OCI-LY3 (cell line): Measurements from ENCODE around the gene LSM7.
A peak's percentile ranks its signal among the peaks of the same experiment; 100 is the strongest.

Experiments used
- H2AFZ ChIP-seq: fragments of 200-600, 300-600 bp; shearing (Covaris generic); 2 replicates; pipeline ENCODE4 v1.6.0; 2014; ENCODE audit warnings: antibody characterized with exemption, low read depth, low read length
- H3K27ac ChIP-seq: fragments of 200-600, 300-600 bp; sonication (generic); 2 replicates; pipeline ENCODE4 v1.5.1; 2014; ENCODE audit warnings: mild to moderate bottlenecking, low read length, moderate library complexity, mixed read lengths
- H3K27me3 ChIP-seq: fragments of 200-600, 300-600 bp; sonication (generic); 2 replicates; pipeline ENCODE4 v1.6.1; 2014; ENCODE audit warnings: low read depth, low read length, mixed read lengths
- H3K36me3 ChIP-seq: fragments of 200-600, 300-600 bp; sonication (generic); replicated peaks from 2 replicates; pipeline ENCODE3; 2014; ENCODE audit warnings: low read depth, low read length, mixed read lengths
- H3K4me1 ChIP-seq: fragments of 300-600, 200-600 bp; sonication (generic); 2 replicates; pipeline ENCODE4 v1.6.1; 2014; ENCODE audit warnings: low read length, mixed read lengths
- H3K4me2 ChIP-seq: fragments of 200-600, 300-600 bp; sonication (generic); 2 replicates; pipeline ENCODE4 v1.6.1; 2014; ENCODE audit warnings: low read length, mixed read lengths
- H3K4me3 ChIP-seq: fragments of 300-600, 200-600 bp; sonication (generic); 2 replicates; pipeline ENCODE4 v1.5.1; 2014; ENCODE audit warnings: antibody characterized with exemption, mild to moderate bottlenecking, low read length, moderate library complexity
- H3K79me2 ChIP-seq: fragments of 300-600, 200-600 bp; shearing (Covaris generic); 2 replicates; pipeline ENCODE4 v1.6.1; 2014; ENCODE audit warnings: mild to moderate bottlenecking, low read length, mixed read lengths
- H3K9ac ChIP-seq: fragments of 300-600, 200-600 bp; shearing (Covaris generic); 2 replicates; pipeline ENCODE4 v1.6.0; 2014; ENCODE audit warnings: mild to moderate bottlenecking, low read length, moderate library complexity
- H3K9me3 ChIP-seq: fragments of 200-600, 300-600 bp; shearing (Covaris generic); 2 replicates; pipeline ENCODE4 v1.6.1; 2014; ENCODE audit warnings: low read length, mixed read lengths; ENCODE audit not compliant: insufficient read depth
- H4K20me1 ChIP-seq: fragments of 200-600, 300-600 bp; sonication (generic); 2 replicates; pipeline ENCODE4 v1.6.1; 2016; ENCODE audit warnings: low read length, mixed read lengths; ENCODE audit not compliant: insufficient read depth
- EZH2phosphoT487 ChIP-seq: fragments of 200-600 bp; shearing (Covaris generic); IDR thresholded peaks from 2 replicates; pipeline ENCODE4 v1.6.1; 2018; ENCODE audit warnings: antibody characterized with exemption, mixed run types, low read depth
- TF ChIP-seq, protein P1 (sequence below): fragments of 200-600, 300-600 bp; sonication (generic); IDR thresholded peaks from 2 replicates; pipeline ENCODE4 v1.5.1; 2014; ENCODE audit warnings: antibody characterized with exemption, low read length, low read depth

Gene LSM7

DNA sequence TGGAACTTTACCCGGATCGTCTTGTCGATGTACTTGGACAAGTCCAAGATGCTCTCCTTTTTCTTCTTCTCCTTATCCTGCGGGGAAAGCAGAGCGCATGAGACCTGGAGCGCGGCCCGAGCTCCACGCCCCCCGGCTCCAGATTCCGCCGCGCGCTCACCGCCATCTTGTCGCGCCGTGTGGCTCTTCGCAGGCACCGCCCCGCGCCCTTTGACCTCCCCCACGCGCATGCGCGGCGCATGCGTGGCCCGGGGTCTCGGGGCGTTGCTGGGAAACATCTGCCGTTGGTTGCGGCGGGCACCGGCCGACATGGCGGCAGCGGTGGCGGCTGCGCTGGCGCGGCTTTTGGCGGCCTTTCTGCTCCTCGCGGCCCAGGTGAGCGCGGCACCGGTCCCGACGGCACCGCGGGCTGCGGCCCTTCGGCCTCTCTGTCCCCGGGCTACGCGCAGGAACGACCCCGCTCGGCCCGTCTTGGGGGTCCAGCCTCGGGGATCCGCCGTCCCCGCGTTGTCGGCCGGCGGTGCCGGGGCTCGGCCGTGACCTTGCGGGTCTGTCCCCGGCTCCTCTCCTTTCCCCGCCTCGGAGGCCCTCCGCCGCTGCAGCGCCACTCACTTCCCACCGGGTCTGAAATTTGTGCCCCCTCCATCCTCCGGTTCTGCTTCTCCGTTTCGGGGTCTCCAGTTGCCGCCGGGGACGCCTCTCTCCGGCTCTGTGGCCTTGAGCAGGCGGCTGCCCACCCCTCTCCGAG, at the start of gene LSM7, which contains the start of gene SPPL2B:
Gene LSM7, minus strand, starts transcription at position 186 of the 748 bp plus-strand sequence. Its CDS starts 20 bp downstream, at position 166.
Gene SPPL2B, plus strand, starts transcription at position 284 of the 748 bp plus-strand sequence. Its CDS starts 26 bp downstream, at position 310.
- Histone ChIP-seq H3K4me1 (peaks cover 32% of the 10 kb centered on the region), H3K27ac (peak within 1 kb of the TSS; percentile 51), H3K36me3 (peaks cover 24% of the 10 kb centered on the region), H3K27me3 (no peaks in the 10 kb centered on the region), H2AFZ (no peak within 1 kb of the TSS; the same call in 1 of the 2 replicates), H3K79me2 (peaks cover 88% of the 10 kb centered on the region), H4K20me1 (peaks cover 16% of the 10 kb centered on the region), H3K9me3 (no peaks in the 10 kb centered on the region), H3K9ac (peak within 1 kb of the TSS; percentile 88), H3K4me2 (peak within 1 kb of the TSS; percentile 82), H3K4me3 (peak within 1 kb of the TSS; percentile 90)
- TF ChIP-seq EZH2phosphoT487 = no peak
- TF ChIP-seq, protein P1, sequence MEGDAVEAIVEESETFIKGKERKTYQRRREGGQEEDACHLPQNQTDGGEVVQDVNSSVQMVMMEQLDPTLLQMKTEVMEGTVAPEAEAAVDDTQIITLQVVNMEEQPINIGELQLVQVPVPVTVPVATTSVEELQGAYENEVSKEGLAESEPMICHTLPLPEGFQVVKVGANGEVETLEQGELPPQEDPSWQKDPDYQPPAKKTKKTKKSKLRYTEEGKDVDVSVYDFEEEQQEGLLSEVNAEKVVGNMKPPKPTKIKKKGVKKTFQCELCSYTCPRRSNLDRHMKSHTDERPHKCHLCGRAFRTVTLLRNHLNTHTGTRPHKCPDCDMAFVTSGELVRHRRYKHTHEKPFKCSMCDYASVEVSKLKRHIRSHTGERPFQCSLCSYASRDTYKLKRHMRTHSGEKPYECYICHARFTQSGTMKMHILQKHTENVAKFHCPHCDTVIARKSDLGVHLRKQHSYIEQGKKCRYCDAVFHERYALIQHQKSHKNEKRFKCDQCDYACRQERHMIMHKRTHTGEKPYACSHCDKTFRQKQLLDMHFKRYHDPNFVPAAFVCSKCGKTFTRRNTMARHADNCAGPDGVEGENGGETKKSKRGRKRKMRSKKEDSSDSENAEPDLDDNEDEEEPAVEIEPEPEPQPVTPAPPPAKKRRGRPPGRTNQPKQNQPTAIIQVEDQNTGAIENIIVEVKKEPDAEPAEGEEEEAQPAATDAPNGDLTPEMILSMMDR = no peak

DNA sequence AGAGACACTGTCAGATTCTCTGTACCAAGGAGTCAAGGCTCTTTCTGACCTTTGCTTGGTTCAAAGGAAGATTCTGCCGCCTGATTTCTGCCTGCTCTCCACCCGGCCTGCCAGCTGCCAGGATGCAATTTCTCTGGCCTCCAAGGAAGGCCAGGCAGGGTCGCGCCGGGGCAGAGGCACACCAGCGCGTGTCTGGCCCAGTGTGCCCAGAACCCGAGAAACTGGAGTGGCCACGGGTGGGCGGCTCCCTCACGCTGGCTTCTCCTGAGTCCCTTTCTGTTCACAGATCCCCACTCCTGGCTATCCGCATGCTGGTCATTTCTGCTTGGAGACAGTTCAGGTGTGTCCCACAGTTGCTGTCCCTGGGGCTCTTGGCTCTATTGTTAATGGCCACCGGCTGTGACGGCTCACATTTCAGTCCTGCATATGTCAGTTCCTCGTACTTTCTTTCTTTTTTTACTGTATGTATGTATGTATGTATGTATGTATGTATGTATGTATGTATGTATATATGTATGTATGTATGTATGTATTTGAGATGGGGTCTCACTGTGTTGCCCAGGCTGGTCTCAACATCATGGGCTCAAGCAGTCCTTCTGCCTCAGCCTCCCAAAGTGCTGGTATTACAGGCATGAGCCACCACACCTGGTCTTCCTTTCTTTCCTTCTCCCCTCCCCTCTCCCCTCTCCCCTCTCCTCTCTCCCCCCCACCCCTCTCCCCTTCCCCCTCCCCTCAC, 48.6 kb upstream of the LSM7 start:
- no peak overlapping the region for H3K9ac ChIP-seq
- H3K4me1 ChIP-seq = no peaks in the 10 kb centered on the region
- H2AFZ ChIP-seq = no peak overlapping the region
- H3K79me2 ChIP-seq = no peaks in the 10 kb centered on the region
- H4K20me1 ChIP-seq = no peaks in the 10 kb centered on the region
- H3K9me3 ChIP-seq = 0 out of 2 replicates have a peak, but pooled peaks cover 5% of the 10 kb centered on the region
- H3K4me3 ChIP-seq = no peak overlapping the region
- no peak overlapping the region for H3K4me2 ChIP-seq
- no peaks in the 10 kb centered on the region for H3K27me3 ChIP-seq
- H3K36me3 ChIP-seq = no peaks in the 10 kb centered on the region
- H3K27ac ChIP-seq = no peak overlapping the region
- TF ChIP-seq, protein P1 = no peak
- no peak for TF ChIP-seq EZH2phosphoT487

DNA sequence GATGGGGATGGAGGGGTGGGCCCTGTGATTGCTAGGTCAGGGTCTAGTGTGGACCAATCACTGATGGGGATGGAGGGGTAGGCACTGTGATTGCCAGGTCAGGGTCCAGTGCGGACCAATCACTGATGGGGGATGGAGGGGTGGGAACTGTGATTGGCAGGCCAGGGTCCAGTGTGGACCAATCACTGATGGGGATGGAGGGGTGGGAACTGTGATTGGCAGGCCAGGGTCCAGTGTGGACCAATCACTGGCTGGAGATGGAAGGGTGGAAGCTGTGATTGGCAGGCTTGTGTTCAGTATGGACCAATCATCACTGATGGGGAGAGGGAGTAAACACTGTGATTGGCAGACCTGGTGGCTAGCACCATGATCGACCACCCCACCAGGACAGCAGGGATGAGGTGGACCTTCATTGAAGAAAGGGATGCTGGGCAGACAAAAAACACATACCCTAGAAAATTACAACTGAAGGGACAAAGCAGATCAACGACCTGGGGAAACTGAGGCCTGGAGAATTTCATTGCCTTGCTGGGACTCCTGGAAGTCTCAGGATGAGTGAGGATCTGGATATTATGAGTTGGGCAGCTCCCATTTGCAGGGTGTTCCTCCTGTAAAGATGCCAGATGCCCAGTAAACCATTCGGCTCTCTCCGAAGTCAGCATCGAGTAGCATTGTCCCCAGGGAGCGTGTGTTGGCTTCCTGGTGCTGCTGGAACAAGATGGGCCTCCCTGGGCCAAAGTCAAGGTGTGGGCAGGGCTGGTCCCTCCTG, 47.2 kb upstream of the LSM7 start:
- no peaks in the 10 kb centered on the region for H3K27me3 ChIP-seq
- H3K36me3 ChIP-seq = no peaks in the 10 kb centered on the region
- H3K4me1 ChIP-seq = no peaks in the 10 kb centered on the region
- H3K79me2 ChIP-seq = no peaks in the 10 kb centered on the region
- no peak overlapping the region for H3K4me2 ChIP-seq
- no peak overlapping the region for H3K27ac ChIP-seq
- H4K20me1 ChIP-seq = no peaks in the 10 kb centered on the region
- TF ChIP-seq EZH2phosphoT487 = no peak
- TF ChIP-seq, protein P1 = no peak
- no peak overlapping the region for H3K4me3 ChIP-seq
- H3K9me3 ChIP-seq = 0 out of 2 replicates have a peak, but pooled peaks cover 5% of the 10 kb centered on the region
- no peak overlapping the region for H2AFZ ChIP-seq
- no peak overlapping the region for H3K9ac ChIP-seq
